B cell (primary cell): Measurements from ENCODE around the gene DENND1A. TPM values are rescaled to one million over a fixed set of nuclear protein-coding genes. Genes with fewer than 3 reads are reported as not detected.

ENCODE experiments used
- ATAC-seq: fragments of 200-7000 bp; cut with Tn5 transposase; one replicate; pipeline ENCODE4 v1.10.0; 2021; ENCODE audit warnings: low read depth, mild to moderate bottlenecking, moderate number of reproducible peaks, moderate library complexity
- CTCF ChIA-PET: fragments of 350-600 bp; sonication (Branson Sonifier 250); formaldehyde crosslinking; loops from one replicate; lab custom pipeline; 2021; ENCODE audit warnings: antibody characterized with exemption, inconsistent platforms; lab: Charles Lee
- POLR2A ChIA-PET: fragments of 350-600 bp; sonication (Branson Sonifier 250); formaldehyde crosslinking; loops from one replicate; lab custom pipeline; 2021; ENCODE audit warnings: antibody characterized with exemption; lab: Charles Lee
- DNase-seq: peaks from one replicate; pipeline ENCODE4 v3.0.0; 2013
- H2AFZ ChIP-seq: 2 replicates; pipeline ENCODE4 v1.6.1; 2012; ENCODE audit warnings: mild to moderate bottlenecking, low read depth, low read length; ENCODE audit not compliant: insufficient read depth, poor library complexity, severe bottlenecking
- H3K27ac ChIP-seq, 2 donors: 1 replicate in 1 of 2; 2 replicates in 1 of 2; pipeline ENCODE4 v1.5.1; 2012 to 2013; ENCODE audit warnings: low read length in 2 of 2, mild to moderate bottlenecking in 2 of 2, moderate library complexity in 1 of 2
- H3K27me3 ChIP-seq, 4 experiments: fragments of 200-600 bp in 1 of 4; sonication (generic) in 1 of 4; replicated peaks in 1 of 4; 1 replicate in 2 of 4; 2 replicates in 2 of 4; pipeline versions ENCODE4 v1.6.1 to v1.7.0; 2013 to 2016; ENCODE audit warnings: low read length in 3 of 4, mild to moderate bottlenecking in 2 of 4, mixed read lengths in 1 of 4, moderate library complexity in 1 of 4; ENCODE audit not compliant: insufficient read depth in 4 of 4, control insufficient read depth in 3 of 4; ENCODE audit errors: control extremely low read depth in 1 of 4
- H3K36me3 ChIP-seq, 2 experiments: replicated peaks in 1 of 2; 1 replicate in 1 of 2; 2 replicates in 1 of 2; pipeline versions ENCODE4 v1.6.1 to v1.7.1; 2013; ENCODE audit warnings: low read length in 1 of 2; ENCODE audit not compliant: insufficient read depth in 2 of 2, control insufficient read depth in 1 of 2; ENCODE audit errors: control extremely low read depth in 1 of 2, extremely low read depth in 1 of 2
- H3K4me1 ChIP-seq, 2 donors: fragments of 200-600 bp in 1 of 2; sonication (generic) in 1 of 2; 1 replicate in 1 of 2; 2 replicates in 1 of 2; pipeline versions ENCODE4 v1.5.1 to v1.6.1; 2013 to 2017; ENCODE audit warnings: low read length in 2 of 2; ENCODE audit not compliant: control insufficient read depth in 2 of 2, insufficient read depth in 2 of 2
- H3K4me2 ChIP-seq: replicated peaks from 2 replicates; pipeline ENCODE3; 2012; ENCODE audit warnings: mild to moderate bottlenecking, low read depth, low read length; ENCODE audit not compliant: poor library complexity, severe bottlenecking
- H3K4me3 ChIP-seq, 5 experiments: fragments of 200-600 bp in 1 of 5; sonication (generic) in 1 of 5; 1 replicate in 3 of 5; 2 replicates in 2 of 5; pipeline versions ENCODE4 v1.5.1 to v1.7.0; 2011 to 2016; ENCODE audit warnings: low read length in 4 of 5, mild to moderate bottlenecking in 4 of 5, low read depth in 2 of 5, control low read depth in 1 of 5, moderate library complexity in 1 of 5; ENCODE audit not compliant: insufficient read depth in 1 of 5; ENCODE audit errors: control extremely low read depth in 1 of 5, extremely low read depth in 1 of 5
- H3K79me2 ChIP-seq: fragments of 200-600 bp; sonication (generic); one replicate; pipeline ENCODE4 v1.6.0; 2016; ENCODE audit warnings: low read length; ENCODE audit not compliant: control insufficient read depth, insufficient read depth
- H3K9ac ChIP-seq: fragments of 200-600 bp; sonication (generic); 2 replicates; pipeline ENCODE4 v1.6.1; 2017; ENCODE audit warnings: mild to moderate bottlenecking, low read length, moderate library complexity
- H3K9me3 ChIP-seq, 3 donors: one replicate each; pipeline versions ENCODE4 v1.6.1 to v1.7.1; 2013; ENCODE audit warnings: low read length in 2 of 3; ENCODE audit not compliant: control insufficient read depth in 2 of 3, insufficient read depth in 1 of 3; ENCODE audit errors: control extremely low read depth in 1 of 3
- H4K20me1 ChIP-seq: 2 replicates; pipeline ENCODE4 v1.6.0; 2012; ENCODE audit warnings: mild to moderate bottlenecking, low read length; ENCODE audit not compliant: insufficient read depth, control insufficient read depth, poor library complexity, severe bottlenecking
- H3K27ac Mint-ChIP-seq: one replicate; pipeline ENCODE4 v1.8.0; 2021; ENCODE audit warnings: mixed read lengths
- H3K27me3 Mint-ChIP-seq: one replicate; pipeline ENCODE4 v1.8.0; 2021; ENCODE audit warnings: mixed read lengths
- H3K4me1 Mint-ChIP-seq: one replicate; pipeline ENCODE4 v1.8.0; 2021; ENCODE audit warnings: mixed read lengths
- H3K4me3 Mint-ChIP-seq: one replicate; pipeline ENCODE4 v1.8.0; 2021; ENCODE audit warnings: mixed read lengths
- H3K9me3 Mint-ChIP-seq: one replicate; pipeline ENCODE4 v1.8.0; 2022; ENCODE audit warnings: mixed read lengths; ENCODE audit not compliant: insufficient read depth
- CTCF ChIP-seq: fragments of 200-600 bp; IDR thresholded peaks from one replicate; pipeline ENCODE4 v1.8.0; 2022; ENCODE audit warnings: antibody characterized with exemption, mild to moderate bottlenecking
- EZH2 ChIP-seq: IDR thresholded peaks from 2 replicates; pipeline ENCODE4 v1.6.1; 2012; ENCODE audit warnings: borderline replicate concordance, low read depth, mild to moderate bottlenecking, moderate library complexity, low read length; ENCODE audit not compliant: insufficient read depth, poor library complexity, severe bottlenecking
- WGBS: methylation state at CpG from one replicate; pipeline ENCODE4 v1.1.5; 2013; ENCODE audit warnings: missing lambda C conversion rate; ENCODE audit not compliant: insufficient coverage; 5-methylcytosine and 5-hydroxymethylcytosine counted together
- intact Hi-C: fragments of 100-400 bp; cut with micrococcal nuclease; formaldehyde crosslinking; loops from one replicate; pipeline ENCODE4 v1.10.0; 2022
- polyA plus RNA-seq: library from polyadenylated mRNA; depleted of rRNA; stranded (reverse); fragments of >200 nt; gene quantifications from 2 replicates; pipeline ENCODE4 v1.2.3, GENCODE V29; 2012
- total RNA-seq, 2 donors: library from RNA; stranded (reverse); fragments of 120-200 nt in 1 of 2; gene quantifications; 1 replicate in 1 of 2; 2 replicates in 1 of 2; pipeline versions ENCODE4 v1.2.3 to v1.2.4, GENCODE V29; 2013 to 2022

Gene DENND1A
- total and polyA plus RNA-seq, 2 donors (not counting 1 experiment from before 2014, with no cell fraction given) = 10.8 to 26.0 TPM

DNA sequence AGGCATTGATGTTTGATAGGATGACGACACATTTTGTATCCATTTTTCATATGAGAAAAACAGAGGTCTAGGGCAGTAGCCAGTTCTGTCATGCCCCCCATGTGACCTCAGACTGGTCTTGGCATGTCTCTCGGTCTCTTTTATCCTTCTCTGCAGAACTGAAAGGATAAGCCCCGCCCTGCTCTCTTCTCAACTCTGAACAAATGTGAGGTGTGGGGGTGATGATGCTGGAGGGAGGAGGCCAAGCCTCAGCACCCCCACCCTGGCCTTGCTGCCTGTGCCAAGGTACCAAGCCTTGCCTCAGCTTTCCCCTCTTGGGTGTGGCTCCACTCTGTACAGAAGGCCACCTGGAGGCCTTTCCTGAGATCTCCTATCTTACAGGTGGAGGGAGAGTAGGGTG is 593.5 kb downstream of the DENND1A start:
- no peak overlapping the region for H3K4me3 ChIP-seq
- no peaks in the 10 kb centered on the region for H3K9me3 Mint-ChIP-seq
- no peaks in the 10 kb centered on the region for H4K20me1 ChIP-seq
- peak overlapping the region; percentile 93 for H3K27ac Mint-ChIP-seq
- peak overlapping the region; percentile 35 to 45 for H3K27ac ChIP-seq
- no peaks in the 10 kb centered on the region for H3K36me3 ChIP-seq
- no peak for TF ChIP-seq EZH2
- TF ChIP-seq CTCF = no peak
- ATAC-seq (no peak), DNase-seq (no peak)
- intact Hi-C loops = loop anchor here (5.0 kb wide), 1 partner anchor 881 kb away; no protein-coding TSS in a partner anchor
- no peaks in the 10 kb centered on the region for H3K79me2 ChIP-seq
- H3K27me3 Mint-ChIP-seq = no peaks in the 10 kb centered on the region
- H3K9me3 ChIP-seq = no peaks in the 10 kb centered on the region
- POLR2A ChIA-PET = interaction anchor here (0.8 to 0.9 kb wide), 2 partner anchors 9 to 73 kb away, joined by 3 read pairs; no protein-coding TSS in a partner anchor
- WGBS = no CpG with 5 or more reads among the region's 3 CpGs
- H3K27me3 ChIP-seq = no peaks in the 10 kb centered on the region
- no peak overlapping the region for H3K9ac ChIP-seq
- H3K4me1 Mint-ChIP-seq = peaks cover 85% of the 10 kb centered on the region
- peaks cover 76 to 79% of the 10 kb centered on the region in 2 donors for H3K4me1 ChIP-seq
- peak overlapping the region; percentile 14 for H2AFZ ChIP-seq
- CTCF ChIA-PET = interaction anchor here (0.8 to 6.2 kb wide), 4 partner anchors 11 to 71 kb away, joined by 3 to 60 read pairs (median 30); no protein-coding TSS in a partner anchor
- peak overlapping the region; percentile 21 for H3K4me3 Mint-ChIP-seq
- H3K4me2 ChIP-seq = peak overlapping the region; percentile 45

DNA sequence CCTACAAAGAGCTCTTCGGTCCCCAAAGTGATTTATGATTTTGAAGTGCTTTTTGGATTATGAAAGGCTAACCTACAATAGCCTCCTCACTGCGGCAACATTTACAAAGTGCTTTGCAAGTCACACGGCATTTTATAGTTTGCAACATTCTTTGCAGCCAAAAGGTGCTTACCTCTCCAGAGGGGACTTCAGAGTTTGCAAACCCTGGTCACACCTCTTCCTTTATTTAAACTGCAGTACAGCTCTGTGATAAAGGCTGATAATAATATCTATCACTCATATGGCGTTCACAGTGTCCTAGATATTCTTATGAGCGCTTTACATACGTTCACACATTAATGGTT is 594.0 kb downstream of the DENND1A start:
- Histone ChIP-seq H3K4me1 (peaks cover 71 to 74% of the 10 kb centered on the region in 2 donors), H3K27me3 (no peaks in the 10 kb centered on the region), H3K27ac (peak overlapping the region; percentile 35 to 45), H3K9ac (no peak overlapping the region), H4K20me1 (no peaks in the 10 kb centered on the region), H3K4me2 (peak overlapping the region; percentile 45), H3K36me3 (no peaks in the 10 kb centered on the region), H3K79me2 (no peaks in the 10 kb centered on the region), H3K4me3 (no peak overlapping the region), H3K9me3 (no peaks in the 10 kb centered on the region), H2AFZ (no peak overlapping the region)
- Mint-ChIP-seq H3K27me3 (no peaks in the 10 kb centered on the region), H3K4me1 (peaks cover 84% of the 10 kb centered on the region), H3K27ac (peak overlapping the region; percentile 93), H3K9me3 (no peaks in the 10 kb centered on the region), H3K4me3 (peak overlapping the region; percentile 21)
- ChIA-PET CTCF (interaction anchor here (0.6 to 6.2 kb wide), 4 partner anchors 10 to 61 kb away, joined by 3 to 60 read pairs (median 30); no protein-coding TSS in a partner anchor), POLR2A (interaction anchor here (0.8 kb wide), 1 partner anchor 9 kb away, joined by 3 read pairs; no protein-coding TSS in a partner anchor)
- WGBS = no CpG with 5 or more reads among the region's 6 CpGs
- intact Hi-C loops = loop anchor here (5.0 kb wide), 1 partner anchor 881 kb away; no protein-coding TSS in a partner anchor
- TF ChIP-seq CTCF = no peak
- TF ChIP-seq EZH2 = no peak
- no peak for ATAC-seq
- no peak for DNase-seq
